Nephron (organoid): ENCODE data around the gene HTR7.

ENCODE experiments used
- H3K27ac Mint-ChIP-seq, 3 experiments: 2 replicates each; pipeline ENCODE4 v1.8.0; 2020; ENCODE audit warnings: mixed read lengths in 3 of 3, mild to moderate bottlenecking in 2 of 3, moderate library complexity in 1 of 3
- H3K27me3 Mint-ChIP-seq: 2 replicates; pipeline ENCODE4 v1.8.0; 2021; ENCODE audit warnings: low read depth, mild to moderate bottlenecking, moderate library complexity, mixed read lengths
- H3K36me3 Mint-ChIP-seq: 2 replicates; pipeline ENCODE4 v1.8.0; 2020; ENCODE audit warnings: low read depth, mixed read lengths
- H3K4me1 Mint-ChIP-seq: 2 replicates; pipeline ENCODE4 v1.8.0; 2020; ENCODE audit warnings: mixed read lengths
- H3K4me3 Mint-ChIP-seq, 3 experiments: 2 replicates each; pipeline ENCODE4 v1.8.0; 2020; ENCODE audit warnings: mild to moderate bottlenecking in 3 of 3, mixed read lengths in 3 of 3, moderate library complexity in 2 of 3
- H3K9me3 Mint-ChIP-seq: 2 replicates; pipeline ENCODE4 v1.8.0; 2020; ENCODE audit warnings: mixed read lengths
- TF ChIP-seq, protein P1 (sequence below), 3 experiments: fragments of 200-600 bp; sonication (generic); IDR thresholded peaks; one replicate each; pipeline ENCODE4 v1.5.0; 2021; ENCODE audit warnings: antibody characterized with exemption in 3 of 3; ENCODE audit not compliant: unreplicated experiment in 3 of 3

The HTR7 gene

DNA sequence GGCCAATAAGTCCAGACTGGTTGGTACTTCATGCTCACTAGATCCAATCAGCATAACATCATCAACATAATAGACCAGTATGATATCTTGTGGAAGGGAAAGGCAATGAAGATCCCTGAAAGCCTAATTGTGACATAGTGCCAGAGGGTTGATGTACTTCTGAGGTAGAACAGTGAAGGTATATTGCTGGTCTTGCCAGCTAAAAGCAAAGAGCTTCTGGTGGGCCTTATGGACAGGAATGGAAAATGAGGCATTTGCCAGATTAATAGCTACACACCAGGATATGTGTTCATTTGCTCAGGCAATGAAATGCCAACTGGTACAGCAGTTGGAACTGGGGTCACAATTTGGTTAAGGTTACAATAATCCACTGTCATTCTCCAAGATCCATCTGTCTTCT is 156.4 kb downstream of the HTR7 start:
- Mint-ChIP-seq H3K27ac (no peak overlapping the region), H3K36me3 (no peaks in the 10 kb centered on the region), H3K4me3 (no peak overlapping the region), H3K27me3 (no peaks in the 10 kb centered on the region), H3K4me1 (no peaks in the 10 kb centered on the region), H3K9me3 (no peaks in the 10 kb centered on the region)
- TF ChIP-seq, protein P1, sequence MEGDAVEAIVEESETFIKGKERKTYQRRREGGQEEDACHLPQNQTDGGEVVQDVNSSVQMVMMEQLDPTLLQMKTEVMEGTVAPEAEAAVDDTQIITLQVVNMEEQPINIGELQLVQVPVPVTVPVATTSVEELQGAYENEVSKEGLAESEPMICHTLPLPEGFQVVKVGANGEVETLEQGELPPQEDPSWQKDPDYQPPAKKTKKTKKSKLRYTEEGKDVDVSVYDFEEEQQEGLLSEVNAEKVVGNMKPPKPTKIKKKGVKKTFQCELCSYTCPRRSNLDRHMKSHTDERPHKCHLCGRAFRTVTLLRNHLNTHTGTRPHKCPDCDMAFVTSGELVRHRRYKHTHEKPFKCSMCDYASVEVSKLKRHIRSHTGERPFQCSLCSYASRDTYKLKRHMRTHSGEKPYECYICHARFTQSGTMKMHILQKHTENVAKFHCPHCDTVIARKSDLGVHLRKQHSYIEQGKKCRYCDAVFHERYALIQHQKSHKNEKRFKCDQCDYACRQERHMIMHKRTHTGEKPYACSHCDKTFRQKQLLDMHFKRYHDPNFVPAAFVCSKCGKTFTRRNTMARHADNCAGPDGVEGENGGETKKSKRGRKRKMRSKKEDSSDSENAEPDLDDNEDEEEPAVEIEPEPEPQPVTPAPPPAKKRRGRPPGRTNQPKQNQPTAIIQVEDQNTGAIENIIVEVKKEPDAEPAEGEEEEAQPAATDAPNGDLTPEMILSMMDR (IDR thresholded peaks at IDR 0.05; ENCODE audit: unreplicated experiment in 3 of 3) = no peak

DNA sequence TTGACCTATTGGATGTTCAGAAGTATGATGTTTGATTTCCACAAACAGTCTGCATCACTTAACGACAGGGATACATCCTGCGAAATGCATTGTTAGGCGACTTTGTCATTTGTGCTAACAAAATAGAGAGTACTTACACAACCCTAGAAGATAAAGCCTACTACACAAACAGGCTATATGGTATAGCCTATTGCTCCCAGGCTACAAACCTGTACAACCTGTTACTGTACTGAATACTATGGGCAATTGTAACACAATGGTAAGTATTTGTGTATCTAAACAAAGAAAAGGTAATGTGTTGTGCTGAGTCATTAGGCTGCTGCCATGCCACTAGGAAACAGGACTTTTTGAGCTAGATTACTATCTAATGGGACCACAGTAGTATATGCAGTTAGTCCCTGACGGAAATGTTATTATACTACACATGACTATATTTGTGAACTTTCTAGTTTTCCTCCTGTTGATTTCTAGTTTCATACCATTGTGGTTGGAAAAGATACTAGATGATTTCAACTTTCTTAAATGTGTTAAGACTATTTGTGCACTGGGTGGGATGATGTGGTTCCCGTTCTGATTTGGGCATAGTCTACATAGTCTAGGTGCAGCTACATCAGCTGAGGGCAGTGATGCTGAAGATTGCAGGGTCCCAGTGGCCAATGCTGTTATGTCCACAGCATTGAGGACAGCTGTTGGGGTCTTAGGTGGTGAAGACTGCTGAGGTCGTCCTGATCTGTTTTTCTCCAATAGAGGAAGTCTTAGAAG is 161.7 kb downstream of the HTR7 start:
- Mint-ChIP-seq H3K4me1 (no peaks in the 10 kb centered on the region), H3K27me3 (no peaks in the 10 kb centered on the region), H3K9me3 (peaks cover 9% of the 10 kb centered on the region), H3K36me3 (no peaks in the 10 kb centered on the region), H3K27ac (no peak overlapping the region), H3K4me3 (no peak overlapping the region)
- TF ChIP-seq, protein P1 (IDR thresholded peaks at IDR 0.05; ENCODE audit: unreplicated experiment in 3 of 3) = no peak
